HCT116 (cell line): Measurements from ENCODE around the gene CHN1. TPM values are rescaled to one million over a fixed set of nuclear protein-coding genes. Genes with fewer than 3 reads are reported as not detected.

ENCODE experiments used
- ATAC-seq: fragments of 200-7000 bp; cut with Tn5 transposase; 2 replicates; pipeline ENCODE4 v1.9.1; 2020; ENCODE audit warnings: mild to moderate bottlenecking, moderate library complexity
- BruUV-seq: library from RNA; stranded (reverse); fragments of 400-500 nt; replicated peaks from 2 replicates; lab custom pipeline; 2021; lab: Mats Ljungman, UMichigan
- CTCF ChIA-PET: fragments of 300-600 bp; sonication (Branson Sonifier 250); formaldehyde crosslinking; loops from one replicate; lab custom pipeline; 2021; ENCODE audit warnings: antibody characterized with exemption; lab: Charles Lee
- POLR2A ChIA-PET: fragments of 300-600, 350-600 bp; sonication (Branson Sonifier 250); formaldehyde crosslinking; loops from one replicate; lab custom pipeline; 2021; ENCODE audit warnings: antibody characterized with exemption; lab: Charles Lee
- RAD21 ChIA-PET, 2 experiments: fragments of 300-600 bp; sonication (Branson Sonifier 250); formaldehyde crosslinking; loops; one replicate each; lab custom pipeline; 2023; ENCODE audit warnings: low total read pairs in 2 of 2; ENCODE audit not compliant: uncharacterized antibody in 2 of 2, unreplicated experiment in 2 of 2, low non-redundant PET in 1 of 2; lab: Charles Lee
- DNase-seq: peaks from one replicate; pipeline ENCODE4 v3.0.0-alpha.2; 2010; ENCODE audit warnings: low read depth, low spot score
- H2AFZ ChIP-seq: fragments of 200-600 bp; shearing (Covaris generic), sonication (generic); 2 replicates; pipeline ENCODE4 v1.6.1; 2017; ENCODE audit warnings: low read depth, mixed run types, mixed read lengths, antibody characterized with exemption, low read length; ENCODE audit not compliant: poor library complexity, severe bottlenecking
- H3K27ac ChIP-seq: 2 replicates; pipeline ENCODE4 v1.5.1; 2012; ENCODE audit warnings: low read depth, low read length
- H3K27me3 ChIP-seq: fragments of 200-600 bp; sonication (generic); 2 replicates; pipeline ENCODE4 v1.6.1; 2016; ENCODE audit warnings: mixed run types, low read length, mixed read lengths; ENCODE audit not compliant: insufficient read depth
- H3K36me3 ChIP-seq, 2 experiments: fragments of 200-500 bp in 1 of 2; fragments of 200-600 bp in 1 of 2; sonication (Bioruptor generic) in 1 of 2; sonication (generic) in 1 of 2; 2 replicates each; pipeline versions ENCODE4 v1.5.1 to v1.6.1; 2014 to 2016; ENCODE audit warnings: low read length in 2 of 2, inconsistent platforms in 1 of 2, mixed read lengths in 1 of 2, mixed run types in 1 of 2; ENCODE audit not compliant: insufficient read depth in 2 of 2, control insufficient read depth in 1 of 2
- H3K4me1 ChIP-seq, 2 experiments: fragments of 200-600 bp in 1 of 2; sonication (generic) in 1 of 2; 2 replicates each; pipeline versions ENCODE4 v1.5.1 to v1.6.1; 2012 to 2017; ENCODE audit warnings: low read length in 2 of 2, inconsistent platforms in 1 of 2, mild to moderate bottlenecking in 1 of 2, mixed read lengths in 1 of 2, mixed run types in 1 of 2, moderate library complexity in 1 of 2; ENCODE audit not compliant: insufficient read depth in 2 of 2, control insufficient read depth in 1 of 2
- H3K4me2 ChIP-seq: fragments of 200-600 bp; sonication (generic); 2 replicates; pipeline ENCODE4 v1.6.1; 2017; ENCODE audit warnings: mixed run types, low read length, mixed read lengths
- H3K4me3 ChIP-seq, 2 experiments: fragments of 200-600 bp in 1 of 2; sonication (generic) in 1 of 2; replicated peaks in 1 of 2; 2 replicates each; pipeline ENCODE4 v1.5.1; 2011 to 2016; ENCODE audit warnings: low read length in 2 of 2, control low read depth in 1 of 2, low read depth in 1 of 2, mild to moderate bottlenecking in 1 of 2, mixed read lengths in 1 of 2, mixed run types in 1 of 2
- H3K79me2 ChIP-seq: fragments of 200-600 bp; sonication (generic); 2 replicates; pipeline ENCODE4 v1.6.1; 2017; ENCODE audit warnings: mild to moderate bottlenecking, mixed run types, low read length, moderate library complexity, mixed read lengths; ENCODE audit not compliant: insufficient read depth
- H3K9ac ChIP-seq: fragments of 200-600 bp; sonication (generic); 2 replicates; pipeline ENCODE4 v1.6.1; 2016; ENCODE audit warnings: low read length, mixed read lengths
- H3K9me2 ChIP-seq: fragments of 200-600 bp; sonication (generic), shearing (Covaris generic); 2 replicates; pipeline ENCODE4 v1.6.1; 2017; ENCODE audit warnings: mixed run types, mild to moderate bottlenecking, moderate library complexity; ENCODE audit not compliant: insufficient read depth
- H3K9me3 ChIP-seq, 2 experiments: fragments of 200-500 bp in 1 of 2; fragments of 200-600 bp in 1 of 2; sonication (Bioruptor generic) in 1 of 2; sonication (generic) in 1 of 2; 2 replicates each; pipeline ENCODE4 v1.6.1; 2014 to 2017; ENCODE audit warnings: low read length in 2 of 2, mixed read lengths in 2 of 2, inconsistent platforms in 1 of 2, low read depth in 1 of 2, mild to moderate bottlenecking in 1 of 2, mixed run types in 1 of 2, moderate library complexity in 1 of 2; ENCODE audit not compliant: control insufficient read depth in 1 of 2, insufficient read depth in 1 of 2
- H4K20me1 ChIP-seq: fragments of 200-600 bp; sonication (generic), shearing (Covaris generic); 2 replicates; pipeline ENCODE4 v1.6.1; 2017; ENCODE audit warnings: mixed run types, mild to moderate bottlenecking, moderate library complexity; ENCODE audit not compliant: insufficient read depth
- CBX3 ChIP-seq: IDR thresholded peaks from 2 replicates; pipeline ENCODE4 v1.6.1; 2012; ENCODE audit warnings: low read depth
- CEBPB ChIP-seq: IDR thresholded peaks from 2 replicates; pipeline ENCODE4 v1.6.1; 2012; ENCODE audit warnings: low read depth
- EGR1 ChIP-seq: IDR thresholded peaks from 2 replicates; pipeline ENCODE4 v1.6.1; 2012; ENCODE audit warnings: low read depth
- ELF1 ChIP-seq: IDR thresholded peaks from 2 replicates; pipeline ENCODE4 v1.6.1; 2012; ENCODE audit warnings: low read depth, borderline replicate concordance
- EZH2 ChIP-seq: fragments of 200-600 bp; sonication (generic); IDR thresholded peaks from 2 replicates; pipeline ENCODE4 v1.6.1; 2017; ENCODE audit warnings: antibody characterized with exemption, mixed run types
- POLR2AphosphoS5 ChIP-seq: IDR thresholded peaks from 2 replicates; pipeline ENCODE4 v1.6.1; 2011; ENCODE audit warnings: mild to moderate bottlenecking, low read depth, low read length, moderate library complexity
- RAD21 ChIP-seq: IDR thresholded peaks from 2 replicates; pipeline ENCODE4 v1.6.1; 2012; ENCODE audit warnings: low read depth, mild to moderate bottlenecking
- SIN3A ChIP-seq: IDR thresholded peaks from 2 replicates; pipeline ENCODE4 v1.6.1; 2012; ENCODE audit warnings: low read depth
- SRF ChIP-seq: IDR thresholded peaks from 2 replicates; pipeline ENCODE4 v1.6.1; 2012; ENCODE audit warnings: low read depth
- YY1 ChIP-seq: IDR thresholded peaks from 2 replicates; pipeline ENCODE4 v1.6.1; 2011; ENCODE audit warnings: low read length, low read depth, moderate library complexity, mild to moderate bottlenecking; ENCODE audit not compliant: insufficient replicate concordance; ENCODE audit errors: extremely low read depth
- ZFX ChIP-seq: fragments of 450-650 bp; IDR thresholded peaks from 2 replicates; pipeline ENCODE4 v1.6.1; 2017
- intact Hi-C: fragments of 100-400 bp; cut with micrococcal nuclease; formaldehyde crosslinking; loops from 2 replicates; pipeline ENCODE4 v1.10.0; 2022
- total RNA-seq: library from RNA; stranded (reverse); gene quantifications from one replicate; pipeline ENCODE4 v1.2.1, GENCODE V29; 2021; ENCODE audit not compliant: unreplicated experiment
- TF ChIP-seq, protein P1 (sequence below): IDR thresholded peaks from 2 replicates; pipeline ENCODE4 v1.6.1; 2012

CHN1 gene
- total RNA-seq, 1 experiment from 2014 or later, result 3.6 TPM

- H3K4me1 ChIP-seq, result no peaks in the 10 kb centered on the region
- no peaks in the 10 kb centered on the region for H3K36me3 ChIP-seq
- no TSS peak for BruUV-seq
- no peaks in the 10 kb centered on the region for H4K20me1 ChIP-seq
- no peak overlapping the region for H3K9ac ChIP-seq
- H3K27me3 ChIP-seq, result no peaks in the 10 kb centered on the region
- no peak for TF ChIP-seq SIN3A
- no peak for TF ChIP-seq POLR2AphosphoS5
- TF ChIP-seq, protein P1, sequence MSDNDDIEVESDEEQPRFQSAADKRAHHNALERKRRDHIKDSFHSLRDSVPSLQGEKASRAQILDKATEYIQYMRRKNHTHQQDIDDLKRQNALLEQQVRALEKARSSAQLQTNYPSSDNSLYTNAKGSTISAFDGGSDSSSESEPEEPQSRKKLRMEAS, result no peak
- no peak for TF ChIP-seq CEBPB
- TF ChIP-seq SRF, result no peak
- TF ChIP-seq RAD21, result no peak
- no peak for TF ChIP-seq EZH2
- no peak for TF ChIP-seq EGR1
- no peak for TF ChIP-seq YY1
- no peak for TF ChIP-seq ZFX
- TF ChIP-seq ELF1, result no peak
- no peak for TF ChIP-seq CBX3
- ChIA-PET RAD21 (no interaction called here), CTCF (no interaction called here), POLR2A (no interaction called here)
- DNase-seq (no peak), ATAC-seq (no peak)
- H3K4me3 ChIP-seq, result no peak overlapping the region
- no peak overlapping the region for H3K4me2 ChIP-seq
- H2AFZ ChIP-seq, result no peak overlapping the region
- H3K9me3 ChIP-seq, result no peaks in the 10 kb centered on the region
- H3K79me2 ChIP-seq, result no peaks in the 10 kb centered on the region
- H3K9me2 ChIP-seq, result no peaks in the 10 kb centered on the region
- H3K27ac ChIP-seq, result no peak overlapping the region
- intact Hi-C loops, result no loop called here
These were observed 41.5 kb downstream of the CHN1 start for GRCh38 chr2:174963437-174964400.
